Neural cell (in vitro differentiated cells): ENCODE results near the gene EHBP1. TPM values are rescaled to one million over a fixed set of nuclear protein-coding genes. Genes with fewer than 3 reads are reported as not detected.

Experiments
- H2AFZ ChIP-seq: fragments of 200-600, 300-800 bp; sonication (generic), shearing (Covaris generic); 2 replicates; pipeline ENCODE4 v1.6.0; 2014; ENCODE audit warnings: low read depth, mild to moderate bottlenecking, antibody characterized with exemption, low read length, moderate library complexity
- H3F3A ChIP-seq: fragments of 200-600 bp; shearing (Covaris generic); 2 replicates; pipeline ENCODE4 v1.6.1; 2016; ENCODE audit warnings: mild to moderate bottlenecking, moderate library complexity, mixed read lengths, antibody characterized with exemption, low read length; ENCODE audit not compliant: insufficient read depth, poor library complexity, severe bottlenecking
- H3K27ac ChIP-seq: fragments of 200-600, 300-800 bp; sonication (generic), shearing (Covaris generic); 2 replicates; pipeline ENCODE4 v1.5.1; 2014; ENCODE audit warnings: mild to moderate bottlenecking, low read length, moderate library complexity
- H3K27me3 ChIP-seq: fragments of 300-800, 200-600 bp; sonication (generic), shearing (Covaris generic); 2 replicates; pipeline ENCODE4 v1.6.0; 2014; ENCODE audit warnings: mild to moderate bottlenecking, low read depth, low read length, moderate library complexity; ENCODE audit not compliant: insufficient read depth
- H3K36me3 ChIP-seq: fragments of 300-800, 200-600 bp; sonication (generic), shearing (Covaris generic); 2 replicates; pipeline ENCODE4 v1.5.1; 2014; ENCODE audit warnings: mild to moderate bottlenecking, antibody characterized with exemption, low read length, moderate library complexity; ENCODE audit not compliant: insufficient read depth
- H3K4me2 ChIP-seq: fragments of 300-800, 200-600 bp; sonication (generic), shearing (Covaris generic); 2 replicates; pipeline ENCODE4 v1.6.0; 2014; ENCODE audit warnings: mild to moderate bottlenecking, low read length
- H3K4me3 ChIP-seq: fragments of 300-800, 200-600 bp; sonication (generic), shearing (Covaris generic); 2 replicates; pipeline ENCODE4 v1.5.1; 2014; ENCODE audit warnings: mild to moderate bottlenecking, low read length, moderate library complexity
- H3K79me2 ChIP-seq: fragments of 200-600 bp; shearing (Covaris generic); replicated peaks from 2 replicates; pipeline ENCODE4 v1.6.0; 2014; ENCODE audit warnings: mild to moderate bottlenecking, low read length, moderate library complexity; ENCODE audit not compliant: insufficient read depth
- H3K9ac ChIP-seq: fragments of 300-800, 200-600 bp; sonication (generic), shearing (Covaris generic); 2 replicates; pipeline ENCODE4 v1.6.1; 2016; ENCODE audit warnings: mild to moderate bottlenecking, low read length, mixed read lengths
- H3K9me2 ChIP-seq: fragments of 200-600 bp; shearing (Covaris generic); 2 replicates; pipeline ENCODE4 v1.6.1; 2016; ENCODE audit warnings: mild to moderate bottlenecking, low read length, mixed read lengths; ENCODE audit not compliant: insufficient read depth
- H3K9me3 ChIP-seq: fragments of 200-600, 300-800 bp; sonication (generic), shearing (Covaris generic); 2 replicates; pipeline ENCODE4 v1.6.1; 2016; ENCODE audit warnings: mild to moderate bottlenecking, mixed run types, low read length, moderate library complexity, mixed read lengths
- H4K20me1 ChIP-seq: fragments of 200-600 bp; shearing (Covaris generic); 2 replicates; pipeline ENCODE4 v1.6.1; 2016; ENCODE audit warnings: mild to moderate bottlenecking, mixed run types; ENCODE audit not compliant: insufficient read depth
- EP300 ChIP-seq: fragments of 450-650 bp; conservative IDR thresholded peaks from 2 replicates; pipeline ENCODE4 v1.6.1; 2014; ENCODE audit warnings: antibody characterized with exemption, mild to moderate bottlenecking, moderate library complexity; ENCODE audit not compliant: poor library complexity, severe bottlenecking
- EZH2 ChIP-seq: fragments of 200-600, 300-800 bp; shearing (Covaris generic), sonication (generic); IDR thresholded peaks from 2 replicates; pipeline ENCODE4 v1.6.1; 2014; ENCODE audit warnings: antibody characterized with exemption, low read length, borderline replicate concordance, mild to moderate bottlenecking; ENCODE audit not compliant: insufficient read depth, poor library complexity, severe bottlenecking
- MXI1 ChIP-seq: fragments of 450-650 bp; conservative IDR thresholded peaks from 2 replicates; pipeline ENCODE4 v1.6.1; 2014; ENCODE audit warnings: antibody characterized with exemption, mild to moderate bottlenecking; ENCODE audit not compliant: poor library complexity, severe bottlenecking
- POLR2AphosphoS5 ChIP-seq: IDR thresholded peaks from 2 replicates; pipeline ENCODE4 v1.6.1; 2012
- RAD21 ChIP-seq: fragments of 450-650 bp; conservative IDR thresholded peaks from 2 replicates; pipeline ENCODE4 v1.6.1; 2014; ENCODE audit warnings: antibody characterized with exemption, mild to moderate bottlenecking, moderate library complexity
- SMC3 ChIP-seq: fragments of 450-650 bp; conservative IDR thresholded peaks from 2 replicates; pipeline ENCODE4 v1.6.1; 2014; ENCODE audit warnings: antibody characterized with exemption, mild to moderate bottlenecking, moderate library complexity; ENCODE audit not compliant: poor library complexity
- TAF1 ChIP-seq: IDR thresholded peaks from 2 replicates; pipeline ENCODE4 v1.6.1; 2012; ENCODE audit warnings: low read depth
- polyA plus RNA-seq: library from polyadenylated mRNA; depleted of rRNA; stranded (reverse); fragments of >200 nt; gene quantifications from 2 replicates; pipeline ENCODE4 v1.2.3, GENCODE V29; 2014
- TF ChIP-seq, protein P1 (sequence below): fragments of 450-650 bp; IDR thresholded peaks from 2 replicates; pipeline ENCODE4 v1.5.1; 2014; ENCODE audit warnings: antibody characterized with exemption, mild to moderate bottlenecking, moderate library complexity; ENCODE audit not compliant: poor library complexity, severe bottlenecking
- TF ChIP-seq, protein P2 (sequence below): IDR thresholded peaks from 2 replicates; pipeline ENCODE4 v1.6.1; 2012; ENCODE audit warnings: borderline replicate concordance

EHBP1 gene
- polyA plus RNA-seq, 1 donor from 2014 or later, result 52.6 TPM

DNA sequence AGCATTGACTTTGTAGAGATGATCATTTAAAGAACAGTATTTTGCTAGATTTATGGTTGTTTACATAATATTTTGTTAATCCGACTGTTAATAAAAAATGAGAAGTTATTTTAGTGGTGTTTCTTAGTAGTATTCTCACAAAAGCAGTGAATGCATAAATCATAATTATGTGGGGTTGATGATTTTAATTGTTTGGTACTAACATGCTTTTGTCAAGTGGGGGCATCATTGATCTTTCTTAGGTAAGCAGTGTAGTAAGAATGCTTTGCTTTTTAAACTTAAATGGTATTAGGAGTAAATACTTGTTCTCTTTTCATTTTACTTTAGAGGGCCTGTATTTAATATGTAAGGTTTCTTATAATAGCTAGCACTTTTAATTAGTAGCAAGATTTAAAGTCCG lies 235.9 kb downstream of the EHBP1 start:
- Histone ChIP-seq H3K9me3 (peaks cover 4% of the 10 kb centered on the region), H3K4me2 (no peak overlapping the region), H3K79me2 (no peaks in the 10 kb centered on the region), H3K9ac (no peak overlapping the region), H3F3A (no peaks in the 10 kb centered on the region), H4K20me1 (no peaks in the 10 kb centered on the region), H2AFZ (no peak overlapping the region), H3K27ac (no peak overlapping the region), H3K4me3 (no peak overlapping the region), H3K27me3 (no peaks in the 10 kb centered on the region), H3K9me2 (no peaks in the 10 kb centered on the region), H3K36me3 (no peaks in the 10 kb centered on the region)
- TF ChIP-seq POLR2AphosphoS5, result no peak
- TF ChIP-seq MXI1, result no peak
- no peak for TF ChIP-seq EZH2
- TF ChIP-seq EP300, result no peak
- TF ChIP-seq, protein P1, sequence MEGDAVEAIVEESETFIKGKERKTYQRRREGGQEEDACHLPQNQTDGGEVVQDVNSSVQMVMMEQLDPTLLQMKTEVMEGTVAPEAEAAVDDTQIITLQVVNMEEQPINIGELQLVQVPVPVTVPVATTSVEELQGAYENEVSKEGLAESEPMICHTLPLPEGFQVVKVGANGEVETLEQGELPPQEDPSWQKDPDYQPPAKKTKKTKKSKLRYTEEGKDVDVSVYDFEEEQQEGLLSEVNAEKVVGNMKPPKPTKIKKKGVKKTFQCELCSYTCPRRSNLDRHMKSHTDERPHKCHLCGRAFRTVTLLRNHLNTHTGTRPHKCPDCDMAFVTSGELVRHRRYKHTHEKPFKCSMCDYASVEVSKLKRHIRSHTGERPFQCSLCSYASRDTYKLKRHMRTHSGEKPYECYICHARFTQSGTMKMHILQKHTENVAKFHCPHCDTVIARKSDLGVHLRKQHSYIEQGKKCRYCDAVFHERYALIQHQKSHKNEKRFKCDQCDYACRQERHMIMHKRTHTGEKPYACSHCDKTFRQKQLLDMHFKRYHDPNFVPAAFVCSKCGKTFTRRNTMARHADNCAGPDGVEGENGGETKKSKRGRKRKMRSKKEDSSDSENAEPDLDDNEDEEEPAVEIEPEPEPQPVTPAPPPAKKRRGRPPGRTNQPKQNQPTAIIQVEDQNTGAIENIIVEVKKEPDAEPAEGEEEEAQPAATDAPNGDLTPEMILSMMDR, result no peak
- TF ChIP-seq, protein P2, sequence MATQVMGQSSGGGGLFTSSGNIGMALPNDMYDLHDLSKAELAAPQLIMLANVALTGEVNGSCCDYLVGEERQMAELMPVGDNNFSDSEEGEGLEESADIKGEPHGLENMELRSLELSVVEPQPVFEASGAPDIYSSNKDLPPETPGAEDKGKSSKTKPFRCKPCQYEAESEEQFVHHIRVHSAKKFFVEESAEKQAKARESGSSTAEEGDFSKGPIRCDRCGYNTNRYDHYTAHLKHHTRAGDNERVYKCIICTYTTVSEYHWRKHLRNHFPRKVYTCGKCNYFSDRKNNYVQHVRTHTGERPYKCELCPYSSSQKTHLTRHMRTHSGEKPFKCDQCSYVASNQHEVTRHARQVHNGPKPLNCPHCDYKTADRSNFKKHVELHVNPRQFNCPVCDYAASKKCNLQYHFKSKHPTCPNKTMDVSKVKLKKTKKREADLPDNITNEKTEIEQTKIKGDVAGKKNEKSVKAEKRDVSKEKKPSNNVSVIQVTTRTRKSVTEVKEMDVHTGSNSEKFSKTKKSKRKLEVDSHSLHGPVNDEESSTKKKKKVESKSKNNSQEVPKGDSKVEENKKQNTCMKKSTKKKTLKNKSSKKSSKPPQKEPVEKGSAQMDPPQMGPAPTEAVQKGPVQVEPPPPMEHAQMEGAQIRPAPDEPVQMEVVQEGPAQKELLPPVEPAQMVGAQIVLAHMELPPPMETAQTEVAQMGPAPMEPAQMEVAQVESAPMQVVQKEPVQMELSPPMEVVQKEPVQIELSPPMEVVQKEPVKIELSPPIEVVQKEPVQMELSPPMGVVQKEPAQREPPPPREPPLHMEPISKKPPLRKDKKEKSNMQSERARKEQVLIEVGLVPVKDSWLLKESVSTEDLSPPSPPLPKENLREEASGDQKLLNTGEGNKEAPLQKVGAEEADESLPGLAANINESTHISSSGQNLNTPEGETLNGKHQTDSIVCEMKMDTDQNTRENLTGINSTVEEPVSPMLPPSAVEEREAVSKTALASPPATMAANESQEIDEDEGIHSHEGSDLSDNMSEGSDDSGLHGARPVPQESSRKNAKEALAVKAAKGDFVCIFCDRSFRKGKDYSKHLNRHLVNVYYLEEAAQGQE, result no peak
- no peak for TF ChIP-seq TAF1
- TF ChIP-seq SMC3, result no peak
- TF ChIP-seq RAD21, result no peak

DNA sequence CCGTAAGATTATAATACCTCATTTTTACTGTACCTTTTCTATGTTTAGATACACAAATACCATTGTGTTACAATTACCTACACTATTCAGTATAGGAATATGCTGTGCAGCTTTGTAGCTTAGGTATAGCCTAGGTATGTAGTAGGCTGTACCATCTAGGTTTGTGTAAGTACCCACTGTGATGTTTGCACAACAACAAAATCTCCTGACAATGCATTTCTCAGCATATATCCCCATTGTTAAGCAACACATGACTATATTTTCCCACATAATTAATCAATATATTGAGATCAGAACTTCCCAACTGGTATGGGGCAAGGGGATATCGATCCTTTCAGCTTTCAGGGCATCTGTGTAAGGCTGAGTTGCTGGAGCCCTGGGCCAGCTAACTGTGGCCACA lies 238.8 kb downstream of the EHBP1 start:
- H3K4me3 ChIP-seq, result no peak overlapping the region
- H3K79me2 ChIP-seq, result no peaks in the 10 kb centered on the region
- H3F3A ChIP-seq, result no peaks in the 10 kb centered on the region
- no peak overlapping the region for H3K9ac ChIP-seq
- H2AFZ ChIP-seq, result no peak overlapping the region
- H3K27ac ChIP-seq, result no peak overlapping the region
- H4K20me1 ChIP-seq, result no peaks in the 10 kb centered on the region
- peaks cover 4% of the 10 kb centered on the region for H3K9me3 ChIP-seq
- no peak overlapping the region for H3K4me2 ChIP-seq
- H3K36me3 ChIP-seq, result no peaks in the 10 kb centered on the region
- no peaks in the 10 kb centered on the region for H3K27me3 ChIP-seq
- no peaks in the 10 kb centered on the region for H3K9me2 ChIP-seq
- TF ChIP-seq EZH2 (no peak), RAD21 (no peak), EP300 (no peak), POLR2AphosphoS5 (no peak), TAF1 (no peak), MXI1 (no peak), SMC3 (no peak)
- TF ChIP-seq, protein P2, result no peak
- TF ChIP-seq, protein P1, result no peak
